GM23248 (cell line): ENCODE measurements around the gene PHKA2. TPM values are rescaled to one million over a fixed set of nuclear protein-coding genes. Genes with fewer than 3 reads are reported as not detected.

Source experiments
- DNase-seq: peaks from one replicate; pipeline ENCODE4 v3.0.0-alpha.2; 2015
- H2AFZ ChIP-seq: fragments of 200-600 bp; sonication (generic); 2 replicates; pipeline ENCODE4 v1.6.1; 2016; ENCODE audit warnings: antibody characterized with exemption
- H3F3A ChIP-seq: fragments of 200-600 bp; sonication (generic); 2 replicates; pipeline ENCODE4 v1.6.1; 2016; ENCODE audit warnings: mild to moderate bottlenecking, antibody characterized with exemption, mixed run types; ENCODE audit not compliant: insufficient read depth
- H3K27ac ChIP-seq: fragments of 200-600 bp; sonication (generic); 2 replicates; pipeline ENCODE4 v1.5.1; 2016; ENCODE audit warnings: mild to moderate bottlenecking
- H3K27me3 ChIP-seq: fragments of 200-600 bp; sonication (generic); replicated peaks from 2 replicates; pipeline ENCODE4 v1.6.1; 2016; ENCODE audit warnings: mild to moderate bottlenecking; ENCODE audit not compliant: insufficient read depth
- H3K36me3 ChIP-seq: fragments of 200-600 bp; sonication (generic); 2 replicates; pipeline ENCODE4 v1.6.1; 2016; ENCODE audit warnings: low read depth, mild to moderate bottlenecking
- H3K4me1 ChIP-seq: fragments of 200-600 bp; sonication (generic); 2 replicates; pipeline ENCODE4 v1.6.1; 2016; ENCODE audit warnings: mild to moderate bottlenecking; ENCODE audit not compliant: insufficient read depth
- H3K4me2 ChIP-seq: fragments of 200-600 bp; sonication (generic); one replicate; pipeline ENCODE4 v1.6.1; 2016; ENCODE audit warnings: mild to moderate bottlenecking; ENCODE audit not compliant: unreplicated experiment
- H3K4me3 ChIP-seq: fragments of 200-600 bp; sonication (generic); 2 replicates; pipeline ENCODE4 v1.5.1; 2016; ENCODE audit warnings: mild to moderate bottlenecking
- H3K79me2 ChIP-seq: fragments of 200-600 bp; sonication (generic); 2 replicates; pipeline ENCODE4 v1.6.1; 2016; ENCODE audit warnings: mild to moderate bottlenecking; ENCODE audit not compliant: insufficient read depth
- H3K9ac ChIP-seq: fragments of 200-600 bp; sonication (generic); 2 replicates; pipeline ENCODE4 v1.6.1; 2016; ENCODE audit warnings: mild to moderate bottlenecking
- H3K9me2 ChIP-seq: fragments of 200-600 bp; sonication (generic); 2 replicates; pipeline ENCODE4 v1.6.1; 2016; ENCODE audit warnings: mixed run types, mild to moderate bottlenecking, moderate library complexity; ENCODE audit not compliant: insufficient read depth
- H3K9me3 ChIP-seq: fragments of 200-600 bp; sonication (generic); one replicate; pipeline ENCODE4 v1.6.1; 2017; ENCODE audit warnings: low read depth
- H4K20me1 ChIP-seq: fragments of 200-600 bp; sonication (generic); 2 replicates; pipeline ENCODE4 v1.6.0; 2016; ENCODE audit not compliant: insufficient read depth
- EZH2 ChIP-seq: fragments of 200-600 bp; sonication (generic); IDR thresholded peaks from 2 replicates; pipeline ENCODE4 v1.6.1; 2018; ENCODE audit warnings: antibody characterized with exemption, mild to moderate bottlenecking; ENCODE audit not compliant: insufficient read depth, poor library complexity, severe bottlenecking
- EZH2phosphoT487 ChIP-seq: fragments of 200-600 bp; sonication (generic); IDR thresholded peaks from 2 replicates; pipeline ENCODE4 v1.6.1; 2018; ENCODE audit warnings: antibody characterized with exemption, moderate library complexity, mild to moderate bottlenecking, low read depth; ENCODE audit not compliant: insufficient read depth
- WGBS, 2 experiments: methylation state at CpG; one replicate each; pipeline ENCODE4 v1.1.6; 2015 to 2017; ENCODE audit warnings: low lambda C conversion rate in 2 of 2, low coverage in 1 of 2; ENCODE audit errors: missing lambda C conversion rate in 2 of 2; 5-methylcytosine and 5-hydroxymethylcytosine counted together
- in situ Hi-C: fragments of 300-500 bp; cut with MboI; formaldehyde crosslinking; loops from 2 replicates; pipeline ENCODE4 v1.15.0; 2020
- polyA plus RNA-seq: library from polyadenylated mRNA; unstranded; fragments of >200 nt; fragmentation: Nextera tagmentation; extraction: Ambion mirVana; gene quantifications from 2 replicates; pipeline ENCODE4 v1.2.1, GENCODE V29; 2016
- total RNA-seq: library from RNA; depleted of rRNA; stranded (reverse); fragments of >200 nt; shearing (Covaris generic); gene quantifications from 2 replicates; pipeline ENCODE4 v1.2.3, GENCODE V29; 2014

PHKA2 gene
- total and polyA plus RNA-seq, 2 experiments from 2014 or later: 6.8 to 9.9 TPM

- no peak for DNase-seq
- TF ChIP-seq EZH2 (no peak), EZH2phosphoT487 (no peak)
- H3K9ac ChIP-seq: no peak overlapping the region
- in situ Hi-C loops: no loop called here
- no peaks in the 10 kb centered on the region for H3K9me3 ChIP-seq
- no peaks in the 10 kb centered on the region for H3F3A ChIP-seq
- no peaks in the 10 kb centered on the region for H3K4me1 ChIP-seq
- H3K9me2 ChIP-seq: no peaks in the 10 kb centered on the region
- H3K36me3 ChIP-seq: no peaks in the 10 kb centered on the region
- no peak overlapping the region for H3K4me2 ChIP-seq
- no peak overlapping the region for H3K4me3 ChIP-seq
- no peak overlapping the region for H3K27ac ChIP-seq
- no peaks in the 10 kb centered on the region for H3K79me2 ChIP-seq
- no peak overlapping the region for H2AFZ ChIP-seq
- no peaks in the 10 kb centered on the region for H3K27me3 ChIP-seq
- 85 to 95% methylated on average over 3 of the region's 3 CpGs for WGBS, 2 experiments
- H4K20me1 ChIP-seq: no peaks in the 10 kb centered on the region
These were observed 45.2 kb downstream of the PHKA2 start for GRCh38 chrX:18938710-18939109.

GRCh38 chrX:18937173-18937572 is 46.7 kb downstream of the PHKA2 start:
- in situ Hi-C loops: no loop called here
- Histone ChIP-seq H3K36me3 (no peaks in the 10 kb centered on the region), H3K4me3 (no peak overlapping the region), H2AFZ (no peak overlapping the region), H3K9me3 (no peaks in the 10 kb centered on the region), H3K4me1 (no peaks in the 10 kb centered on the region), H3K9me2 (no peaks in the 10 kb centered on the region), H3K27ac (no peak overlapping the region), H3K79me2 (no peaks in the 10 kb centered on the region), H3K4me2 (no peak overlapping the region), H3F3A (no peaks in the 10 kb centered on the region), H3K9ac (no peak overlapping the region), H3K27me3 (no peaks in the 10 kb centered on the region), H4K20me1 (no peaks in the 10 kb centered on the region)
- no peak for TF ChIP-seq EZH2phosphoT487
- no peak for TF ChIP-seq EZH2
- 93 to 98% methylated on average over 5 of the region's 5 CpGs for whole genome bisulfite sequencing, 2 experiments
- no peak for DNase-seq

GRCh38 chrX:18935893-18936292 is 48.0 kb downstream of the PHKA2 start:
- Histone ChIP-seq H3K4me2 (no peak overlapping the region), H3K9me2 (no peaks in the 10 kb centered on the region), H3K27me3 (no peaks in the 10 kb centered on the region), H3K4me3 (no peak overlapping the region), H4K20me1 (no peaks in the 10 kb centered on the region), H3F3A (no peaks in the 10 kb centered on the region), H3K4me1 (no peaks in the 10 kb centered on the region), H2AFZ (no peak overlapping the region), H3K27ac (no peak overlapping the region), H3K79me2 (no peaks in the 10 kb centered on the region), H3K36me3 (no peaks in the 10 kb centered on the region), H3K9ac (no peak overlapping the region), H3K9me3 (no peaks in the 10 kb centered on the region)
- TF ChIP-seq EZH2phosphoT487: no peak
- in situ Hi-C loops: no loop called here
- WGBS, 2 experiments: 98 to 99% methylated on average over 10 of the region's 10 CpGs
- no peak for DNase-seq

DNA sequence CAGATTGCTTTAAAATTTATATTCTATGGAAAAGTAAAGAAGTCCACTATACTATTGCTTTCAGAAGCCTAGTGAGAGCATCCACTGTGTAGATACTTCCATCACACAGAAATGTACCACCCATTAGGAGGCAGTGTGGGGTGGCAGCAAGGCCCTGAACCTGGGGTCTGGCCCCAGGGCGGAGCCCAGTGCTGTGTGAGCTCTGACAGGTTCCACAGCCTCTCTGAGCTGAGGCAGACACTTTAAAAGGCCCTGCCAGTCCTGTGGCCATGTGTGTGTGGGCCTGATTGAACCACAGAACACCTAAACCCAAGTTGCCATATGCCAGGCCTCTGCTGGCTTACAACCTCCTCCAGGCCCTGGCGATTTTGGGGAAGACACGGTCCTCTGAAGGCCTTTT is 49.2 kb downstream of the PHKA2 start:
- TF ChIP-seq EZH2: no peak
- no peak for TF ChIP-seq EZH2phosphoT487
- Histone ChIP-seq H3K4me2 (no peak overlapping the region), H3K27me3 (no peaks in the 10 kb centered on the region), H3K36me3 (no peaks in the 10 kb centered on the region), H3K27ac (no peak overlapping the region), H4K20me1 (no peaks in the 10 kb centered on the region), H3K9me2 (no peaks in the 10 kb centered on the region), H3K9me3 (no peaks in the 10 kb centered on the region), H3K4me3 (no peak overlapping the region), H3K4me1 (no peaks in the 10 kb centered on the region), H3K79me2 (no peaks in the 10 kb centered on the region), H3F3A (no peaks in the 10 kb centered on the region), H2AFZ (no peak overlapping the region), H3K9ac (no peak overlapping the region)
- in situ Hi-C loops: no loop called here
- no peak for DNase-seq
- 100% methylated on average over 3 of the region's 3 CpGs for WGBS, 2 experiments

GRCh38 chrX:18933617-18934016 is 50.3 kb downstream of the PHKA2 start:
- Histone ChIP-seq H3K36me3 (no peaks in the 10 kb centered on the region), H3K4me1 (no peaks in the 10 kb centered on the region), H3K9me2 (no peaks in the 10 kb centered on the region), H3K9ac (no peak overlapping the region), H4K20me1 (no peaks in the 10 kb centered on the region), H3K27me3 (no peaks in the 10 kb centered on the region), H2AFZ (no peak overlapping the region), H3K27ac (no peak overlapping the region), H3K4me3 (no peak overlapping the region), H3K79me2 (no peaks in the 10 kb centered on the region), H3K4me2 (no peak overlapping the region), H3F3A (no peaks in the 10 kb centered on the region), H3K9me3 (no peaks in the 10 kb centered on the region)
- in situ Hi-C loops: no loop called here
- DNase-seq: no peak
- 94 to 95% methylated on average over 3 of the region's 3 CpGs for WGBS, 2 experiments
- TF ChIP-seq EZH2 (no peak), EZH2phosphoT487 (no peak)
